CD1c-positive myeloid dendritic cell (primary cell): ENCODE data around the gene SMYD3.

ENCODE experiments used
- DNase-seq: peaks from one replicate; pipeline ENCODE4 v3.0.0-alpha.2; 2016; ENCODE audit errors: extremely low spot score

SMYD3 gene

GRCh38 chr1:245873883-245874671, 633.0 kb downstream of the SMYD3 start:
- DNase-seq = no peak

DNA sequence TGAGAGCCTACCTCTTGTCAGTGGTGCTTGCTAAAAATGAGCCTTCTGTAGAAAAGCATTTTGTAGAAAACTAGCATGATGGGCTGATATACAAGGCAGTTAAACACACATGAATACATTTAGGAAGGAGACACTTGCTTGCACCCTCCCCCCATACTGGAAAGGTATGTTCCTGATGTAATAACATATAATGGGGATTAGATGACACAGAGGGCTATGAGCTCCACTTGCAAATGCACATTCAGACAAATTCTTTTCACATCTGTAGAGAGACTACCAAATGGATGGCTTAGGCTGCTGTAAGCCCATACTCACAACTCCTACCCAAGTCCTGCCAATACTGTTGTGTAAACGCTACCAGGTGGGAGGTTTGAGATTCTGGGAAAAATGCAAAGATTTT, 634.0 kb downstream of the SMYD3 start:
- no peak for DNase-seq

GRCh38 chr1:245872475-245872874, 634.6 kb downstream of the SMYD3 start:
- DNase-seq = no peak

- no peak for DNase-seq
These were observed 635.2 kb downstream of the SMYD3 start for GRCh38 chr1:245871915-245872314.

DNA sequence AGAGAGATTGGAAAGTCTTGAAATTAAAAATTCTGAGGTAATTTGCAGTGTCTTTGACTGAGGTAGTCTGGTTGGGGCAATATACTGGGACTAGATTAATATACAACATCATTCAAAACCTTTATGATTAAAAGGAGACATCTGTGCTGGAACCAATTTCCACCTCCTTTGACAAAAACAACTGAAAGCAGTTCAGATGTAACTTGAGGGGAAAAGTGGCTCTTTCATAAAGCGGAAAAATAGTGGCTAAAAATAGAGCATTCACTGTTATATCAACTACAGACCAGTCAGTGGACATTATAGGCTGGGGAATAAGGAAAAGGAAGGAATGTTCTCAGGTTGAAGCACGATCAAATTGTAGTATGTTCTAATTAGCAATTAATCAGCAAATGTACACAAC, 635.9 kb downstream of the SMYD3 start:
- no peak for DNase-seq

DNA sequence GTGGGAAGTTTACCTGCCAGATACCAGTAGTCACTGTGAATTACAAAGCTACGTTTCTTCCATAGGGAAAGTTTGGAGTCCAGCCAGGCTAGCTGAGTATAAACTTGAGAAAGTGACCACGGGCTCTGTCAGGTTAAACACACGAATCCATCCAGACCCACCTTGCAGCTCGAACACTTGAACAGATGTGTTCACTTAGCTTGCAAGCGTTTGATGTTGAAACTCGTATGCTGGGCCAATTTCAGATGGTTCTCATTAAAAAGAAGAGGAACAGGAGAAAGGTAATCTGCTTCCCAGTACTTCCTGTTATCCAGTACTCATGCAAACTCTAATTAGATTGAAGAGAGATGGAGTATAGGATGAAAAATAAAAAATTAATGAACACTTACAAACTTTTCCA, 636.4 kb downstream of the SMYD3 start:
- DNase-seq = no peak

GRCh38 chr1:245869847-245870246, 637.2 kb downstream of the SMYD3 start:
- DNase-seq = no peak

GRCh38 chr1:245867738-245868137, 639.3 kb downstream of the SMYD3 start:
- DNase-seq = no peak

DNA sequence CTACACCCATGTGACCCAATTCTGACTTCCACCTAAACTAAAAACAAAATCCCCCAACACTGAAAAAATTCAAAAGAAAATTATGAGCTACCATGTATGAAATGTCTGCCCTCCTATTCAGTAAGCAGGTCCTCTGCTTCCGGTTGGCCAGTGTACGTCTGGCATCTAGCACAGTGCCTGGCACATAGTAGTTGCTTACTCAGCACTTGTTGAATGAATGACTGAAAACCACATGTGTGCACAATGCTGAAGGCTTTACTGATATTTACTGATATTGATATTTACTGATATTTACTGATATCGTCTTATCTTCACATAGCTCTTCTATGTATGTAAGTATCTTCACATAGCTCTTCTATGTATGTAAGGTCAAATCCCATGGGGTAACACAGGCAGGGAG, 642.2 kb downstream of the SMYD3 start:
- no peak for DNase-seq

- no peak for DNase-seq
These were observed 643.4 kb downstream of the SMYD3 start for GRCh38 chr1:245863566-245864184.

DNA sequence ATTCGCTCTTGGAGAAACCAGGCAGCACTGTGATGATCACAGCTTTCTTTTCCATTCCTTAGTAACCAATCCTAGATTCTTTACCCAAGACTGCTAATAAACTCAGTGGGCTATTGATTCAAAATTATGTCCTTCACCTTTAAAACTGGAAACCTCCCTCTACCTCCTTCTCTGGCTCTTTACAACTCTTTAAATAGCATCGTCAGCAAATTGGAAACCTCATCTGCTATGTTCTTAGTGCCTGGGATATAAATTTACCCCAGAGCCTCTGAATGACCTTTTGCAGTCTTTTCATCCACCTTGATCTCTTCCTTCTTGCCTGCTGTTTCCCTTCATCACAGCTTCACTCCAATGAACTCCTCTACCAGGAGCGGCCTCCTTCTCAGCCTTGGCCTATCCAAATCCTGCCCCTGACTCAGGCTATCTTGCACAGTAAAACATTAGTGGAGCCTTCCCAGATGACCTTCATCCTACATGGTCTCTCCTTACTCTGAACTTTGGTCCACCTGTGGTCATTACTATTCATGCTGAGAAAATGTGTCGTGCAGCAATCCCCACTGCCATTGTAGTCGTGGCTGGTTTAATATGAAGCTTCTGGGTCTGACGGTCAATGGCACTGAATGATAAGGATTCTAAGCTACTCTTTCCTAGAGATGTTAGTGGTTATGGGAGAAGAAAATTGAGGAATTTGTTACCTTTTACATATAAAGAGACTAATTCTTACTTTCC, 644.1 kb downstream of the SMYD3 start:
- DNase-seq = no peak

- no peak for DNase-seq
These were observed 646.2 kb downstream of the SMYD3 start for GRCh38 chr1:245860657-245861544.

GRCh38 chr1:245859493-245860114, 647.5 kb downstream of the SMYD3 start:
- DNase-seq = no peak

DNA sequence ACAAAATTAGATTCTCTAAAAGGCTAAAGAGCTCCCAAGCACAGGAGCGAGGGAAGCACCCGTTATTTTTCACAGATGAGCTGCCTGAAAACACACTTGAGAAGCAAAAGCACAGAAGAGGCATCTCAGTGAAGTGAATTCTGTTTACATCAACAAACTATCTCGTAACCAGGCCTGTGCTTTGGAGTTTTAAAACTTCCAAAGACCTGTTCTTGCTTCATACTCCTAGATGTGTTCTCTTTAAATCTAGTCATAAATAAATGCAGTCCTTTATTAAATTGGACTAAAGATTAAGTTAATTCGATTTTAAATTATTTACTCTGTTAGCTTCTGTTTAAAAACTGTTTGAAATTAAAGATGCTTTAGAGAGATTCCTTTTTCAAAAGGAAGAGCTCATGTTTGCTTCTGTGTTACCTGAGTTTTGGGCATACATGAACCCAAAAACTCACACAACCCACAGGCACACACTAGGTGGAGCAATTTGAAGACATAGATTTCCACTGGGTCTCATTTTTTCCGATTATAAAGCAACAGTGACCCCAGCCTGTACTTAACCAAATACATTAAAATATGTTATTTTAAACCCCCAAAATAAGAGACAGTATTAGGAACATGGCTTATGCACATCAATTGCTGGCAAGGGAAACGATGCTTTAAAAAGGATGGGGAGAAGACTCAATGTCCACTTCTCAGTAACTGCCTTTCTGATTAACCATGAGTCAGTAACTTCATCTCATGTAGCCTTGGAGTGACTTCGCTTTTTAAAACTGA, 648.2 kb downstream of the SMYD3 start:
- DNase-seq = no peak

GRCh38 chr1:245858022-245858721, 648.9 kb downstream of the SMYD3 start:
- no peak for DNase-seq

DNA sequence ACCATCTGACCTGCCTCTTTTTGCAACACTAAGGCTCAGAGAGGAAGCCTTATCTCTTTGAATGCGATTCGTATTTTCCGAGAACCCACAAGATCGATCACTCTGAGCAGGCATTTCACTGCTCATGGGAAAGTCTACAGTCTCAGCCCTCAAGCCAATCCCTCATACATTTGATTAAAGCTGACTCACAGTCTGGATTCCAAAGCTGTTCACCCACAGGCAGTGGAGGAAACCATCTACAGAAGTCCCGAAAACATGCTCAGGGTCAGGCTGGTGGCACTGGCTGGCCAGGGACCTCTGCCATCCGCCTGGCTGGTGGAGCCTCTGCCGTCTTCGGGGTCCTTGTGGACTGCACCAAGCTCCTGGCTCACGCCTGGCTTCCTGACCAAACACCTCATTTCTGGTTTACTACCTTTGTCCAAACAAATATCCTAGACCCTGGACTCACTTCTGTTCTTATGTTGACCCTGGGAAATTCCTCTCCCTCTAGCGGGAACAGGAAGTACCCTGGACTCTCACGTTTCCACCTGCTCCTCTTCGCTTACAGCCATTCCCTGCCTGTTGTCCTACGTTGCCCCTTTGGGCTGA, 650.0 kb downstream of the SMYD3 start:
- no peak for DNase-seq

- DNase-seq = no peak
These were observed 651.0 kb downstream of the SMYD3 start for GRCh38 chr1:245855846-245856730.

- DNase-seq = no peak
These were observed 653.8 kb downstream of the SMYD3 start for GRCh38 chr1:245853291-245853690.

DNA sequence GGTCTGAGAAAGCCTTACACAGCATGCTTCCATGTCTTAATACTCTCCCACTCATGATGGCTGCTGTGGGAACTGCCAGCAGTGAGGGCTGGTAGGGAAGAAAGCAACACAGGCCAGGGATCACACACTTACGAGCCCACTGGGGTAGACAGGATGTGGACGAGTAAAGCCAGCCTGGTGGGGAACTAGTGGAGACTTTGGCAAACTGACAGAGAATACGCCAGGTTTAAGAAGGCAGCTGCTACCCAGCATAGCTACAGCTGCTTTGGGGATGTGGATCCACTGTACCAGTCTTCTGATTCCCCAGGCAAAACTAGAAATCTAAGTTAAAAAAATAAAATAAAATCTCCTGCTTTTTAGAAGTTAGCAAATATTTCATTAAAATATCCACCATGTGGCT, 664.0 kb downstream of the SMYD3 start:
- no peak for DNase-seq
